HG03108 (cell line): ENCODE measurements around the gene SLC12A6.

Experiments used
- ATAC-seq: cut with Tn5 transposase; IDR thresholded peaks from one replicate; pipeline ENCODE4 v1.9.1; 2021; ENCODE audit warnings: moderate library complexity; ENCODE audit not compliant: unreplicated experiment

The SLC12A6 gene

GRCh38 chr15:34332553-34333120 is 4.9 kb downstream of the SLC12A6 start:
- ATAC-seq = no peak

GRCh38 chr15:34331809-34332208 is 5.8 kb downstream of the SLC12A6 start:
- no peak for ATAC-seq

GRCh38 chr15:34330279-34330678 is 7.3 kb downstream of the SLC12A6 start:
- no peak for ATAC-seq

- ATAC-seq = no peak
These were observed 8.6 kb downstream of the SLC12A6 start for GRCh38 chr15:34329006-34329405.

GRCh38 chr15:34327906-34328305 is 9.7 kb downstream of the SLC12A6 start:
- no peak for ATAC-seq

GRCh38 chr15:34325368-34325767 is 12.2 kb downstream of the SLC12A6 start:
- no peak for ATAC-seq

- ATAC-seq = no peak
These were observed 12.6 kb downstream of the SLC12A6 start for GRCh38 chr15:34324933-34325332.

GRCh38 chr15:34323217-34323616 is 14.4 kb downstream of the SLC12A6 start:
- ATAC-seq = no peak

GRCh38 chr15:34318277-34319079 is 19.1 kb downstream of the SLC12A6 start:
- peak; percentile 66 for ATAC-seq

GRCh38 chr15:34314491-34315490 is 22.8 kb downstream of the SLC12A6 start:
- no peak for ATAC-seq

- ATAC-seq = no peak
These were observed 26.0 kb downstream of the SLC12A6 start for GRCh38 chr15:34311563-34311962.

GRCh38 chr15:34304613-34305012 is 33.0 kb downstream of the SLC12A6 start:
- ATAC-seq = no peak

GRCh38 chr15:34301058-34301457 is 36.5 kb downstream of the SLC12A6 start:
- ATAC-seq = no peak

- ATAC-seq = no peak
These were observed 40.5 kb downstream of the SLC12A6 start for GRCh38 chr15:34297059-34297458.

GRCh38 chr15:34292621-34293020 is 45.0 kb downstream of the SLC12A6 start:
- ATAC-seq = no peak

- ATAC-seq = no peak
These were observed 52.6 kb downstream of the SLC12A6 start for GRCh38 chr15:34284937-34285336.

GRCh38 chr15:34282384-34282783 is 55.2 kb downstream of the SLC12A6 start:
- ATAC-seq = no peak

- no peak for ATAC-seq
These were observed 57.4 kb downstream of the SLC12A6 start for GRCh38 chr15:34280193-34280592.

GRCh38 chr15:34279368-34279767 is 58.2 kb downstream of the SLC12A6 start:
- ATAC-seq = no peak

- ATAC-seq = no peak
These were observed 61.9 kb downstream of the SLC12A6 start for GRCh38 chr15:34275721-34276120.

- ATAC-seq = no peak
These were observed 62.4 kb downstream of the SLC12A6 start for GRCh38 chr15:34275154-34275553.
